Peyer's patch (tissue), 4 donors: ENCODE results near the gene DISP3.

Source experiments
- POLR2A ChIP-seq, 2 donors: fragments of 450-650 bp; IDR thresholded peaks; one replicate each; pipeline ENCODE4 v1.5.1; 2017; ENCODE audit warnings: antibody characterized with exemption in 2 of 2, mild to moderate bottlenecking in 2 of 2, moderate library complexity in 2 of 2
- TF ChIP-seq, protein P1 (sequence below), 6 experiments: fragments of 450-650 bp in 4 of 6; fragments of 200-600 bp in 2 of 6; sonication (generic) in 1 of 6; IDR thresholded peaks; one replicate each; pipeline ENCODE4 v1.5.1; 2017 to 2019; ENCODE audit warnings: antibody characterized with exemption in 6 of 6, mild to moderate bottlenecking in 3 of 6, moderate library complexity in 1 of 6

GRCh38 chr1:11575553-11575952, 96.6 kb downstream of the DISP3 start:
- TF ChIP-seq, protein P1, sequence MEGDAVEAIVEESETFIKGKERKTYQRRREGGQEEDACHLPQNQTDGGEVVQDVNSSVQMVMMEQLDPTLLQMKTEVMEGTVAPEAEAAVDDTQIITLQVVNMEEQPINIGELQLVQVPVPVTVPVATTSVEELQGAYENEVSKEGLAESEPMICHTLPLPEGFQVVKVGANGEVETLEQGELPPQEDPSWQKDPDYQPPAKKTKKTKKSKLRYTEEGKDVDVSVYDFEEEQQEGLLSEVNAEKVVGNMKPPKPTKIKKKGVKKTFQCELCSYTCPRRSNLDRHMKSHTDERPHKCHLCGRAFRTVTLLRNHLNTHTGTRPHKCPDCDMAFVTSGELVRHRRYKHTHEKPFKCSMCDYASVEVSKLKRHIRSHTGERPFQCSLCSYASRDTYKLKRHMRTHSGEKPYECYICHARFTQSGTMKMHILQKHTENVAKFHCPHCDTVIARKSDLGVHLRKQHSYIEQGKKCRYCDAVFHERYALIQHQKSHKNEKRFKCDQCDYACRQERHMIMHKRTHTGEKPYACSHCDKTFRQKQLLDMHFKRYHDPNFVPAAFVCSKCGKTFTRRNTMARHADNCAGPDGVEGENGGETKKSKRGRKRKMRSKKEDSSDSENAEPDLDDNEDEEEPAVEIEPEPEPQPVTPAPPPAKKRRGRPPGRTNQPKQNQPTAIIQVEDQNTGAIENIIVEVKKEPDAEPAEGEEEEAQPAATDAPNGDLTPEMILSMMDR (IDR thresholded peaks at IDR 0.05): no peak
- no peak for TF ChIP-seq POLR2A (IDR thresholded peaks at IDR 0.05)
